Heart right ventricle (tissue), 16 donors: ENCODE data around the gene ADM2. TPM values are rescaled to one million over a fixed set of nuclear protein-coding genes. Genes with fewer than 3 reads are reported as not detected.
"Not testable (repeated sequence)": the region's sequence is repeated elsewhere in the genome, so short reads cannot be mapped to it uniquely, and the experiment has no call there.

Experiments used
- ATAC-seq, 8 donors: fragments of 200-7000 bp; cut with Tn5 transposase; one replicate each; pipeline ENCODE4 v1.9.1; 2020; ENCODE audit warnings: mild to moderate bottlenecking in 8 of 8, moderate library complexity in 8 of 8, moderate number of reproducible peaks in 1 of 8
- DNase-seq, 2 donors: peaks; one replicate each; pipeline ENCODE4 v3.0.0-alpha.2; 2020
- H3K27ac ChIP-seq, 10 donors: fragments of 200-600 bp; sonication (generic) in 2 of 10; one replicate each; pipeline versions ENCODE4 v1.5.0 to v1.8.0; 2020 to 2022; ENCODE audit warnings: mild to moderate bottlenecking in 3 of 10
- H3K27me3 ChIP-seq, 7 donors: fragments of 200-600 bp; one replicate each; pipeline ENCODE4 v1.8.0; 2021 to 2022; ENCODE audit warnings: mild to moderate bottlenecking in 2 of 7
- H3K36me3 ChIP-seq, 9 donors: fragments of 200-600 bp; sonication (generic) in 1 of 9; one replicate each; pipeline versions ENCODE4 v1.5.0 to v1.8.0; 2020 to 2022; ENCODE audit warnings: mild to moderate bottlenecking in 2 of 9
- H3K4me1 ChIP-seq, 9 donors: fragments of 200-600 bp; sonication (generic) in 1 of 9; one replicate each; pipeline versions ENCODE4 v1.5.0 to v1.8.0; 2020 to 2022; ENCODE audit warnings: mild to moderate bottlenecking in 4 of 9
- H3K4me3 ChIP-seq, 10 donors: fragments of 200-600 bp; sonication (generic) in 2 of 10; one replicate each; pipeline versions ENCODE4 v1.5.0 to v1.8.0; 2020 to 2022; ENCODE audit warnings: mild to moderate bottlenecking in 7 of 10, moderate library complexity in 2 of 10
- H3K9me3 ChIP-seq, 11 donors: fragments of 200-600 bp in 10 of 11; sonication (generic) in 2 of 11; one replicate each; pipeline versions ENCODE4 v1.5.0 to v1.8.0; 2013 to 2022; ENCODE audit warnings: mild to moderate bottlenecking in 2 of 11, control low read depth in 1 of 11, moderate library complexity in 1 of 11
- CTCF ChIP-seq, 9 donors: fragments of 200-600 bp; sonication (generic) in 2 of 9; IDR thresholded peaks; one replicate each; pipeline versions ENCODE4 v1.5.0 to v1.8.0; 2021 to 2022; ENCODE audit warnings: antibody characterized with exemption in 9 of 9, mild to moderate bottlenecking in 5 of 9, moderate library complexity in 1 of 9
- WGBS, 2 donors: extraction: QIAGEN DNeasy Blood & Tissue Kit; methylation state at CpG; one replicate each; pipeline ENCODE4 v1.1.7; 2013; ENCODE audit warnings: inconsistent platforms in 1 of 2; 5-methylcytosine and 5-hydroxymethylcytosine counted together
- intact Hi-C, 10 donors: fragments of 100-400 bp; cut with DNase I; formaldehyde crosslinking; loops; one replicate each; pipeline versions ENCODE4 v1.11.1 to v1.14.2; 2022
- polyA plus RNA-seq, 2 donors: library from polyadenylated mRNA; stranded (reverse); fragments of 200-250 nt; gene quantifications; one replicate each; pipeline ENCODE4 v1.2.3, GENCODE V29; 2013
- total RNA-seq, 10 donors: library from RNA; stranded (reverse); fragmentation: NEBNext Ultra II Directional in 3 of 10; extraction: Animal tissue kit (Norgen Biotek cat#: 25700) in 3 of 10; gene quantifications; one replicate each; pipeline versions ENCODE4 v1.2.1 to v1.2.4, GENCODE V29; 2021 to 2023
- donor health status: Arrhythmogenic right ventricular cardiomyopathy.
- donor health status: ischemic (EF 13 %, LVEDD 7.1; RV severe dilation, severe dysfunction).
- donor health status: healthy with polysubstance abuse.
- donor health status: DM: no; HTN: yes; CAD: no.
- donor health status: DM: no; HTN: no; CAD: no.
- donor health status: ischemic (EF 25% LVEDD 6.9; RV normal size, moderate dysfunction).
- donor health status: ischemic (EF 25% LVEDD 5.7; RV mildly dilated, moderate dysfunction).
- donor health status: healthy.
- donor health status: DM: yes; HTN: yes; CAD: no.
- donor health status: Ischemic cardiomyopathy.
- donor health status: ischemic (EF 35%, LVEDD 5.7; RV mildly dilated, moderate dysfunction).
- donor health status: nonischemic (EF 11% LVEDD 7.7; RV severe dilation, severe dysfunction).
- donor health status: DM: yes; HTN: yes; CAD: no.
- donor health status: PGD.
- donor health status: ischemic (EF 29% LVEDD 5.4; RV normal size, mild dysfunction).
- donor health status: nonischemic (EF 23%, LVEDD 6.1; RV moderate dilation, normal function).

Gene ADM2
- total and polyA plus RNA-seq, 12 donors, result 0.07 to 0.53 (median 0.15) TPM; not detected in 7

GRCh38 chr22:50517495-50518260 is 36.3 kb downstream of the ADM2 start:
- intact Hi-C loops, result no loop called here
- WGBS, 2 donors, result 86 to 89% methylated on average over 20 of the region's 20 CpGs
- Histone ChIP-seq H3K9me3 (no peaks in the 10 kb centered on the region), H3K27ac (no peak overlapping the region), H3K36me3 (peaks cover 0 to 76% (median 32%) of the 10 kb centered on the region in 9 donors), H3K4me3 (no peak overlapping the region), H3K4me1 (no peaks in the 10 kb centered on the region), H3K27me3 (no peaks in the 10 kb centered on the region)
- ATAC-seq, result no peak
- no peak for TF ChIP-seq CTCF (IDR thresholded peaks at IDR 0.05)
- no peak for DNase-seq

GRCh38 chr22:50518606-50519005 is 37.3 kb downstream of the ADM2 start:
- Histone ChIP-seq H3K9me3 (no peaks in the 10 kb centered on the region), H3K27ac (no peak overlapping the region)

GRCh38 chr22:50519151-50519550 is 37.8 kb downstream of the ADM2 start:
- H3K9me3 ChIP-seq, result no peaks in the 10 kb centered on the region
- H3K4me3 ChIP-seq, result no peak overlapping the region
- peaks cover 0 to 91% (median 44%) of the 10 kb centered on the region in 9 donors for H3K36me3 ChIP-seq
- 96 to 97% methylated on average over 8 of the region's 8 CpGs for WGBS, 2 donors
- ATAC-seq (no peak), DNase-seq (no peak)
- H3K4me1 ChIP-seq, result peaks cover under 1 to 6% (median 4%) of the 10 kb centered on the region in 9 donors
- H3K27me3 ChIP-seq, result no peaks in the 10 kb centered on the region
- no peak overlapping the region for H3K27ac ChIP-seq
- TF ChIP-seq CTCF (IDR thresholded peaks at IDR 0.05), result no peak
- intact Hi-C loops, result no loop called here

More at GRCh38 chr22:50518606-50519005, 37.3 kb downstream of the ADM2 start:
- Histone ChIP-seq H3K36me3 (peaks cover 0 to 85% (median 41%) of the 10 kb centered on the region in 9 donors), H3K4me1 (peaks cover 0 to under 1% (median 0%) of the 10 kb centered on the region in 9 donors), H3K4me3 (no peak overlapping the region), H3K27me3 (no peaks in the 10 kb centered on the region)
- no peak for TF ChIP-seq CTCF (IDR thresholded peaks at IDR 0.05)
- intact Hi-C loops, result no loop called here
- ATAC-seq, result no peak
- 92 to 97% methylated on average over 7 of the region's 7 CpGs for WGBS, 2 donors
- no peak for DNase-seq

GRCh38 chr22:50520184-50520583 is 38.8 kb downstream of the ADM2 start:
- intact Hi-C loops, result loop anchor here in 2 of 10 donors (5.0 to 10.0 kb wide), 2 partner anchors 62 to 275 kb away; partner anchors contain the start of genes CHKB (in 1 of the 2) and TUBGCP6 (in 1 of the 2)
- not testable (repeated sequence) for H3K9me3 ChIP-seq, H3K4me3 ChIP-seq, DNase-seq, ATAC-seq, H3K27me3 ChIP-seq, H3K27ac ChIP-seq
- Histone ChIP-seq H3K4me1 (peaks cover 4 to 16% (median 14%) of the 10 kb centered on the region in 9 donors), H3K36me3 (peaks cover 0 to 89% (median 44%) of the 10 kb centered on the region in 9 donors)
- 95 to 98% methylated on average over 8 of the region's 8 CpGs for WGBS, 2 donors
